Measurements from ENCODE around the gene KCNH4. TPM values are rescaled to one million over a fixed set of nuclear protein-coding genes. Genes with fewer than 3 reads are reported as not detected.
A peak's percentile ranks its signal among the peaks of the same experiment; 100 is the strongest.

Gene KCNH4
- total RNA-seq, 1 donor from 2014 or later: 0.64 TPM

DNA sequence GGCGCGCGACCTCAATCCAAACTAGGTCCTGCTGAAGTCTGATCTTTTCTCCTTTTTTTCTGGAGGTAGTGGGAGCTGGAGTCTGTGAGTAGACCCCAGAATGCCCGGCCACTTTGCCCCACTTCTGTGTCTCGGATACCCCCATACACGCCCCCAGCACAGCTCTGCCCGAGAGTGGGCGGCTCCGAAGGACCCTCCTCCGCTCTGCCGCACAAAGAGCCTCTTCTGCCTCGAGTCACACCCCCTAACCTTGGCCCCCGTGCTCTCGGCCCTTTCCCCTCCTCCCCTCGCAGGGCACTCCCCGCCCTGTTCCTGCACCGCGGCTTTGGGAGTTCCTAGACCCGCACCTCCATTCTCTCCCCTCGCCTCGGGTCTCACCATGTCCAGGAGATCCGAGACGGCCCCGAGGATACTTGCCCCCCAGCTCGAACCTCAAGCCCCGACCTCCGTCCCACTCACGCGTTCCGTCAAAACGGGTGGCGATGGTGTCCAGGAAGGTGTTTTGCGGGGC lies 476 bp downstream of the KCNH4 start:
- Mint-ChIP-seq H3K4me3 (ENCODE audit: low read depth) (peak overlapping the region; percentile 32), H3K27ac (no peak overlapping the region), H3K36me3 (ENCODE audit: low read depth) (peaks cover 3% of the 10 kb centered on the region), H3K4me1 (ENCODE audit: low read depth) (peaks cover 42% of the 10 kb centered on the region), H3K9me3 (no peaks in the 10 kb centered on the region), H3K27me3 (ENCODE audit: low read depth) (peaks cover 33% of the 10 kb centered on the region)
- intact Hi-C loops (cut with micrococcal nuclease): loop anchor here (2.0 to 5.0 kb wide), 2 partner anchors 26 to 63 kb away; partner anchors contain the start of gene RAB5C
- no peak for DNase-seq (ENCODE audit: low spot score)

DNA sequence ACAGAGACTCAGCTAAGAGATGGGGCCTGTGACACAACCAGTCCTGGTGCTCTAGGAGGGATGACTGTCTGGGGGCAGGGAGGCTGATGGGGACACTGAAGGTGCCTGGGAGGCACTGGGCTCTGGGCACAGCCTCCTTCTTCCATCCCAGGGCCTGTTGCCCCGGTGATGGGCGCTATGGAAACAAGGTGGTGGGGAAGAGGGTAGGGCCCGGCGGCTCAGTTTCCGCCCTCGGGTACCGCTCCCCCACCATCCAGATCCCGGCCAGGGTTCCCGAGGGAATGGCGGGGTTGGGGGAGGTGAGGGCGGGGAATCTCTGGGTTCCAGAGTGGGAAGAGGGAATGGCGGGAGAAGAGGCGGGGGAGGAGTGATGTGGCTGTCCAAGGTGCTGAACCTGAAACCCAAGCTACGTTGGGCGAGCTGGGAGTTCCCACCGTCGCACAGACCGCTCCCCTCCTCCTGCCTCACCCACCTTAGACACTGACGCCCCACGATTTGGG lies 981 bp downstream of the KCNH4 start:
- peak overlapping the region; percentile 32 for H3K4me3 Mint-ChIP-seq (ENCODE audit: low read depth)
- DNase-seq (ENCODE audit: low spot score): no peak
- no peak overlapping the region for H3K27ac Mint-ChIP-seq
- intact Hi-C loops (cut with micrococcal nuclease): loop anchor here (2.0 to 5.0 kb wide), 2 partner anchors 25 to 63 kb away; partner anchors contain the start of gene RAB5C
- H3K4me1 Mint-ChIP-seq (ENCODE audit: low read depth): peaks cover 42% of the 10 kb centered on the region
- peaks cover 33% of the 10 kb centered on the region for H3K27me3 Mint-ChIP-seq (ENCODE audit: low read depth)
- H3K36me3 Mint-ChIP-seq (ENCODE audit: low read depth): peaks cover 3% of the 10 kb centered on the region
- no peaks in the 10 kb centered on the region for H3K9me3 Mint-ChIP-seq

- Mint-ChIP-seq H3K4me1 (ENCODE audit: low read depth) (peaks cover 36% of the 10 kb centered on the region), H3K36me3 (ENCODE audit: low read depth) (peaks cover 3% of the 10 kb centered on the region), H3K27ac (no peak overlapping the region), H3K4me3 (ENCODE audit: low read depth) (peak overlapping the region; percentile 35), H3K27me3 (ENCODE audit: low read depth) (peaks cover 33% of the 10 kb centered on the region), H3K9me3 (no peaks in the 10 kb centered on the region)
- intact Hi-C loops (cut with micrococcal nuclease): no loop called here
- DNase-seq (ENCODE audit: low spot score): no peak
These were observed 1.6 kb downstream of the KCNH4 start for GRCh38 chr17:42179335-42179734.

DNA sequence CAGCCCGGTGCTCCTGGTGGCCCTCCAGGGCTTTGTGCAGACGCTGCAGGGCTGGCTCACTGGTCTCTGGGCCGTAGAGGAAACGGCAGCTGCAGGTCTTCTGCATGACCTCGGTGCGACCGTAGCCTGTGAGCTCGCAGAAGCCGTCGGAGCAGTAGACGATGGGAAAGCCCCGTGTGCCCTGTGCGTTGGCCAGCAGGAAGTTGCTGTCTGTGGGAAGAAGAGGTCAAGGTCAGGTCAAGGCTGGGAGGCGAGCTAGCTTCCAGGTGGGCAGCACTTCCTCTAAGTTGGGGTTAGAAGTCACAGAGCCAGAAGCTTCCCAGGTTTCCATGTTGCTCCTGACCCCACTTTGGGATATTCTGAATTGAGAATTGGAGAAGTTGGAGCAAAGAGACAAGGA lies 2.1 kb downstream of the KCNH4 start:
- intact Hi-C loops (cut with micrococcal nuclease): no loop called here
- Mint-ChIP-seq H3K27me3 (ENCODE audit: low read depth) (peaks cover 33% of the 10 kb centered on the region), H3K36me3 (ENCODE audit: low read depth) (peaks cover 3% of the 10 kb centered on the region), H3K4me3 (ENCODE audit: low read depth) (no peak overlapping the region), H3K27ac (no peak overlapping the region), H3K4me1 (ENCODE audit: low read depth) (peaks cover 34% of the 10 kb centered on the region), H3K9me3 (no peaks in the 10 kb centered on the region)
- no peak for DNase-seq (ENCODE audit: low spot score)

- intact Hi-C loops (cut with micrococcal nuclease): no loop called here
- H3K36me3 Mint-ChIP-seq (ENCODE audit: low read depth): no peaks in the 10 kb centered on the region
- peaks cover 33% of the 10 kb centered on the region for H3K27me3 Mint-ChIP-seq (ENCODE audit: low read depth)
- H3K4me3 Mint-ChIP-seq (ENCODE audit: low read depth): no peak overlapping the region
- no peak for DNase-seq (ENCODE audit: low spot score)
- H3K27ac Mint-ChIP-seq: no peak overlapping the region
- no peaks in the 10 kb centered on the region for H3K9me3 Mint-ChIP-seq
- peaks cover 22% of the 10 kb centered on the region for H3K4me1 Mint-ChIP-seq (ENCODE audit: low read depth)
These were observed 3.3 kb downstream of the KCNH4 start for GRCh38 chr17:42177684-42178083.

DNA sequence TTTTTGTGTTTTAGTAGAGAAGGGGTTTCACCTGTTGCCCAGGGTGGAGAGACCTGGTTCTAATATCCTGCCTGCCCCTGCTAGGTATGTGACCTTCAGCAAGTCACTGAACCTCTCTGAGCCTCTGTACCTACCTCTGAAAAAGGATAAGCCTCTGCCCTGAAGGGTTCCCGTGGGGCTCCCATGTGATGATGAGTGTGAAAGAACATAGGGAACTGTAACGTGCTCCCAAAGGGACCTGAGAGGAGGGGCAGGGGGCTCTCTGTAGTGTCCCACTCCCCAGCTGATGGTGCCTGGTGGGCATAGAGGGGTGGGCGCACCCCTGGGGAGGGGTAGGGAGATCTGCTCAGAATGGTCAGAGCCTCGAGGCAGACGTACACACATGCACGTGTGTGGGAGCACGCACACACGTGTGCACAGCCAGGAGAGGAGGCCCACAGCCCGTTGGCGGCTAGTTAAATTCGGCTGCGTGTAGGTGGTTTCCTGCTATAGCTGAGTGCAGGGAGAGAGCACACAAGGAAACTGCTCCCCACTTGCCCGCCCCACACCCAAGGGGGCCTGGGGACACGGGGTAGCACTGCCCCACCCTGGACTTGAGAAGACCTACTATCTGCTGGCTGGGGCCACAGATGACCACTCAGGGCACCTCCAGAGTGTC lies 6.7 kb downstream of the KCNH4 start:
- Mint-ChIP-seq H3K27ac (no peak overlapping the region), H3K4me1 (ENCODE audit: low read depth) (peaks cover 11% of the 10 kb centered on the region), H3K27me3 (ENCODE audit: low read depth) (peaks cover 11% of the 10 kb centered on the region), H3K9me3 (no peaks in the 10 kb centered on the region), H3K4me3 (ENCODE audit: low read depth) (no peak overlapping the region), H3K36me3 (ENCODE audit: low read depth) (no peaks in the 10 kb centered on the region)
- DNase-seq (ENCODE audit: low spot score): no peak
- intact Hi-C loops (cut with micrococcal nuclease): no loop called here

GRCh38 chr17:42171831-42172230 lies 9.1 kb downstream of the KCNH4 start:
- no peak overlapping the region for H3K4me3 Mint-ChIP-seq (ENCODE audit: low read depth)
- DNase-seq (ENCODE audit: low spot score): no peak
- H3K9me3 Mint-ChIP-seq: no peaks in the 10 kb centered on the region
- no peaks in the 10 kb centered on the region for H3K27me3 Mint-ChIP-seq (ENCODE audit: low read depth)
- intact Hi-C loops (cut with micrococcal nuclease): no loop called here
- H3K4me1 Mint-ChIP-seq (ENCODE audit: low read depth): no peaks in the 10 kb centered on the region
- H3K27ac Mint-ChIP-seq: no peak overlapping the region
- H3K36me3 Mint-ChIP-seq (ENCODE audit: low read depth): no peaks in the 10 kb centered on the region

- H3K4me3 Mint-ChIP-seq (ENCODE audit: low read depth): no peak overlapping the region
- H3K27ac Mint-ChIP-seq: no peak overlapping the region
- no peaks in the 10 kb centered on the region for H3K27me3 Mint-ChIP-seq (ENCODE audit: low read depth)
- intact Hi-C loops (cut with micrococcal nuclease): no loop called here
- H3K4me1 Mint-ChIP-seq (ENCODE audit: low read depth): no peaks in the 10 kb centered on the region
- H3K36me3 Mint-ChIP-seq (ENCODE audit: low read depth): no peaks in the 10 kb centered on the region
- no peaks in the 10 kb centered on the region for H3K9me3 Mint-ChIP-seq
- no peak for DNase-seq (ENCODE audit: low spot score)
These were observed 11.6 kb downstream of the KCNH4 start for GRCh38 chr17:42169351-42169750.

GRCh38 chr17:42167807-42168206 lies 13.1 kb downstream of the KCNH4 start:
- H3K4me3 Mint-ChIP-seq (ENCODE audit: low read depth): no peak overlapping the region
- intact Hi-C loops (cut with micrococcal nuclease): no loop called here
- H3K27me3 Mint-ChIP-seq (ENCODE audit: low read depth): no peaks in the 10 kb centered on the region
- no peak overlapping the region for H3K27ac Mint-ChIP-seq
- H3K4me1 Mint-ChIP-seq (ENCODE audit: low read depth): peaks cover 2% of the 10 kb centered on the region
- DNase-seq (ENCODE audit: low spot score): no peak
- H3K9me3 Mint-ChIP-seq: no peaks in the 10 kb centered on the region
- no peaks in the 10 kb centered on the region for H3K36me3 Mint-ChIP-seq (ENCODE audit: low read depth)

- no peaks in the 10 kb centered on the region for H3K9me3 Mint-ChIP-seq
- intact Hi-C loops (cut with micrococcal nuclease): no loop called here
- no peak overlapping the region for H3K4me3 Mint-ChIP-seq (ENCODE audit: low read depth)
- no peaks in the 10 kb centered on the region for H3K27me3 Mint-ChIP-seq (ENCODE audit: low read depth)
- H3K4me1 Mint-ChIP-seq (ENCODE audit: low read depth): peaks cover 2% of the 10 kb centered on the region
- no peak overlapping the region for H3K27ac Mint-ChIP-seq
- no peaks in the 10 kb centered on the region for H3K36me3 Mint-ChIP-seq (ENCODE audit: low read depth)
- DNase-seq (ENCODE audit: low spot score): no peak
These were observed 14.7 kb downstream of the KCNH4 start for GRCh38 chr17:42166196-42166763.

GRCh38 chr17:42165751-42166150 lies 15.2 kb downstream of the KCNH4 start:
- H3K27ac Mint-ChIP-seq: no peak overlapping the region
- intact Hi-C loops (cut with micrococcal nuclease): no loop called here
- no peak for DNase-seq (ENCODE audit: low spot score)
- no peaks in the 10 kb centered on the region for H3K9me3 Mint-ChIP-seq
- no peak overlapping the region for H3K4me3 Mint-ChIP-seq (ENCODE audit: low read depth)
- H3K27me3 Mint-ChIP-seq (ENCODE audit: low read depth): no peaks in the 10 kb centered on the region
- peaks cover 2% of the 10 kb centered on the region for H3K4me1 Mint-ChIP-seq (ENCODE audit: low read depth)
- H3K36me3 Mint-ChIP-seq (ENCODE audit: low read depth): no peaks in the 10 kb centered on the region

DNA sequence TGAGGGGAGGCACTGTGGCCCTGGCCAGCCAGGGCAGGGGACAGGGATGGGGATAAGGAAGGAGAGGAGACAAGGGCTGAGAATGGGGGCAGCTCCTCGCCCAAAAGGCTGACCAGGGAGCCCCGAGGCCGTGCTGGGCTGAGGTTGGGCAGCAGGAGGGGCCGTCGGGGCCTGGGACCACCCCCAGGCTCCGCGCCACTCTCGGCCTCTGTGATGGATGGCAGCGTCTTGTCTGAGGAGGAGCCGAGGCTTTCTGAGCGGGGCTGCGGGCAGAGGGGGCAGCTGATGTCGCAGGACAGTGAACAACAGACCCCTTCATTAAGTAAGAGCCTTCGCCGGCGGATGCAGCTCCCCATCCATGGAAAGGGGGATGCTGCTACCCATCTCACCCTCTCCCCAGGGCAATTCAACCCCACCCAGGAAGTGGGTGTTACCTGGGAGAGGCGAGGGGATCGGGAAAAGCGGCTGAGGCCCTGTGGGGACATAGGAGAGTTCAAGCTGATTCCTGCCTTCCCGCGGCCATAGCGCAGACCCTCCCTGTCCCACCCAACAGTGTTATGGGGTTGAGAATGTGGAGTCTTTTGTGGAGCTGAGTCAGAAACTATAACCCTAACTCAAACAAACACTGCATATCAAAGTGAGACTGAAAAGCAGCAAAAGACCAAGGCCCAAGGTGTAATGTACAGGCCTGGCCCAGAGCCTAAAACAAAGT lies 17.1 kb downstream of the KCNH4 start:
- DNase-seq (ENCODE audit: low spot score): no peak
- peaks cover 2% of the 10 kb centered on the region for H3K4me1 Mint-ChIP-seq (ENCODE audit: low read depth)
- H3K27me3 Mint-ChIP-seq (ENCODE audit: low read depth): no peaks in the 10 kb centered on the region
- no peak overlapping the region for H3K4me3 Mint-ChIP-seq (ENCODE audit: low read depth)
- no peaks in the 10 kb centered on the region for H3K36me3 Mint-ChIP-seq (ENCODE audit: low read depth)
- intact Hi-C loops (cut with micrococcal nuclease): no loop called here
- H3K27ac Mint-ChIP-seq: no peak overlapping the region
- no peaks in the 10 kb centered on the region for H3K9me3 Mint-ChIP-seq

- peak; percentile 30 for DNase-seq (ENCODE audit: low spot score)
- no peak overlapping the region for H3K4me3 Mint-ChIP-seq (ENCODE audit: low read depth)
- H3K4me1 Mint-ChIP-seq (ENCODE audit: low read depth): peaks cover 2% of the 10 kb centered on the region
- H3K27ac Mint-ChIP-seq: no peak overlapping the region
- H3K9me3 Mint-ChIP-seq: no peaks in the 10 kb centered on the region
- H3K36me3 Mint-ChIP-seq (ENCODE audit: low read depth): no peaks in the 10 kb centered on the region
- intact Hi-C loops (cut with micrococcal nuclease): no loop called here
- no peaks in the 10 kb centered on the region for H3K27me3 Mint-ChIP-seq (ENCODE audit: low read depth)
These were observed 17.8 kb downstream of the KCNH4 start for GRCh38 chr17:42163113-42163512.
